Embryonic facial prominence (tissue), 1 donor: ENCODE measurements around the gene LIPA.
A peak's percentile ranks its signal among the peaks of the same experiment; 100 is the strongest.
"Not testable (repeated sequence)": the region's sequence is repeated elsewhere in the genome, so short reads cannot be mapped to it uniquely, and the experiment has no call there.

Source experiments
- DNase-seq: peaks from one replicate; pipeline ENCODE4 v3.0.0-alpha.2; 2016; ENCODE audit errors: extremely low spot score

The LIPA gene

DNA sequence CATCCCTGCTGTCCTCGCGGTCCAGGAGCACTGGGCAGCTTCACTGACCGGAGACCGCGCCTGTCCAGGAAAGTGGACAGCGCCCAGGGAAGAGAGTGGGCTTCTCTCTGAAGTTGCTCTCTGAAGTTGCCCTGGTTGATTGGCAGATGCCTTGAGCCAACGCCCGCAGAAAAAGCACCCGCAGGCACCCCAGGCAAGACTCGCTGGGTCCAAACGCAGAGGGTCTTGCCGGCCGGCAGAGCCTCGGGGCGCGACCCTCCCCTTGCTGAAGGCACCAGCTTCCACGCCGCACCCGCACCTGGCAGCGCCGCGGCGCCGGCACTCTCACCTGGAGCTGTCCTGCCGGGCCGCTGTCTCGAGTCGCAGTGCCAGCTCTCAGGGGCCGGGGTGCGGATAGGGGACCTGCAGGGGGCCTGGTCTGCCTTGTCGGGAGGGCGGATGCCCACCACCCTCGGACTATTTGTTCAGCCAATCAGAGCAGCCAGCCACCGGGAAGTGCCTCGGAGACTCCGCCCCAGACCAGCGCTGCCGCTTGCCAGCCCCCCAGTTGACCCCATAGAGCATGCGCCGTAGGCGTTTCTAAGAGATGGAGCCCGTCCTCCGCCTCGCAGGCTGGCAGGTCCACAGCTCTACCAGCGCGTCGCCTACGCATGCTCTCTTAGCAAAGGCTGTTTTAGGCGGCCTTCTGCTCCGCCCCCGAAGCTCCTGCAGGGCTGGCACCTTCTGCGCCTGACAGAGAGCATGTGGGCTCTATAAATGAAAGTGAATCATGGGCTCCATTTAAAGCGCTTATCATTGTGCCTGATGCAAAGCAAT, at the start of gene LIPA:
Gene LIPA (minus strand): TSS at position 367 of the 816 bp plus-strand sequence. CDS start 4,127 bp downstream, outside the sequence.
- DNase-seq: peak; percentile 90

DNA sequence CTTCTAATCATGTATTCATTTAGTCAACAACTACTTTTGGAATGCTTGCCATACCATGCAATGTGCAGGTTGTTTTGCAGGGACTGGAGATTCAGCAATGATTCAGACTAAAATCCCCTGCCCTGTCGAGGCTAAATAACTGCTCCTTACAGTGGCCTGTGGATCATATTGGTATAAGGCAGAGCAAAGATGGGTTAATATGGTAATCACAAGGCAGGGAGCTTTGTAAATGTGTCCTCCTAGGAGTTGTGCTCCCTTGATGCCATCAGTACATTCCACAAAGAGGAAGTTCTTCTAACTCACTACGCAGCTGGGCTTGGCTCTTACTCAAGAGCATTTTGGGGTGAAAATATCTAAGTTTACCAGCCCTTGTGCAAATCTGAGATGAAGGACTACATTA, 49.7 kb upstream of the LIPA start:
- no peak for DNase-seq

DNA sequence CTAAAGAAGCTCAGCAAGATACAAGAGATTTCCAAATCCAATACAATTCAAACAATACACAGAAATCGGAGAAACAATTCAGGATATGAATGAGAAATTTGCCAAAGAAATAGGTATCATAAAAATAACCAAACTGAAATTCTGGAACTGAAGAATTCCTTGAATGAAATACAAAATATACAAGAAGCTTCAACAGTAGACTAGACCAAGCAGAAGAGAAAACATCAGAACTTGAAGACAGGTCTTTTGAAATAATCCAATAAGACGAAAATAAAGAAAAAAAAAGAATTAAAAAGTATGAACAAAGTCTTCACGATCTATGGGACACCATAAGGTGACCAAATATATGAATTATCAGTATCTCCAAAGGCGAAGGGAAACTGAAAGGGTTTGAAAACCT, 47.5 kb upstream of the LIPA start:
- no peak for DNase-seq

DNA sequence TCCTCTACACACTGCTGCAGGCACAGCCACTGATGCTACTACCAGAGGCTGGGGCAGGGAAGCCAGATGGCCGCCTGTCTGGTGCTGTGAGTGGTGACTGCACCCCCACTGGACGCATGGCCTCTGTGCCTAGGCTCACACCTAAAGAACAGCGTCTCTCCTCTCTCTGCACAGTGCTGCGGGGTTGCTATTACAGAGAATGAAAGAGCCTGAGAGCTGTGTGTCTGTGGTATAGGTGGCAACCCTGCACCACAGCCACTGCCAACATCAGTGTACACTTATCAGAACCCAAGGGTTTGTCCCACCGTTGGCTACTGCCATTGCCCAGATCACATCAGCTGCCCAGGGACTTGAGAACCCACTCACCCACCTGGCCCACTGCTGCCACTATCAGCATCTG, 46.2 kb upstream of the LIPA start:
- DNase-seq: no peak

DNA sequence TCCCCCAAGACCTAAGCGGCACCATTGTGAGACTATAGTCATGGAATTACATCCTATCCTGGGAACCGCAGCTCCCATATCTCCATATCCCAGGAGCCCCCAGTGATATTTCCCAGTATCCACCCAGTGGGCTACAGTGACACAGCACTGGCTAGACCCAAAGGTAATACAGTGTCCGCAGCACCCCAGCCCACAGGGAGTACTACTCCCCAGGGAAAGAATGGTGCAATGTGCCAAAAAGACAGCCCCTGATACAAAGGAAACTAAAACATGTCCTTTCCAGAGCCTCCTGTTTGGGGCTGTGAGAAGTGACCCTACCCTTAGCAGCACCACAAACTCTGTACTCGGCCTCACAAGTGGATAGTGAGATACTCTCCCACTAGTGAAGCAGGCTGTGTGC, 45.8 kb upstream of the LIPA start:
- DNase-seq: no peak

DNA sequence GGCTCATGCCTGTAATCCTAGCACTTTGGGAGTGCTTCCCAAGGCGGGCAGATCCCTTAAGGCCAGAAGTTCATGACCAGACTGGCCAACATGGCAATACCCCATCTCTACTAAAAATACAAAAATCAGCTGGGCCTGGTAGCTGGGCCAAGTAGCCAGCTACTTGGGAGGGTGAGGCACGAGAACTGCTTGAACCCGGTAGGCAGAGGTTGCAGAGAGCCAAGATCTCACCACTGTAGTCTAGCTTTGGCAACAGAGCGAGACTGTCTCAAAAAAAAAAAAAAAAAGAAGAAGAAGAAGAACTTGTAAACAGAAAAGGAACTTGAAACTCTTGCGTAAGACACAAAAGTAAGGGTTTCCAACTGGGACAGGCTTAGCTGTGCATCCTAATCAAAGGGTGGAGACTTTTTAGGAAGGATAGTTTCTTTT, 44.7 kb upstream of the LIPA start:
- no peak for DNase-seq

DNA sequence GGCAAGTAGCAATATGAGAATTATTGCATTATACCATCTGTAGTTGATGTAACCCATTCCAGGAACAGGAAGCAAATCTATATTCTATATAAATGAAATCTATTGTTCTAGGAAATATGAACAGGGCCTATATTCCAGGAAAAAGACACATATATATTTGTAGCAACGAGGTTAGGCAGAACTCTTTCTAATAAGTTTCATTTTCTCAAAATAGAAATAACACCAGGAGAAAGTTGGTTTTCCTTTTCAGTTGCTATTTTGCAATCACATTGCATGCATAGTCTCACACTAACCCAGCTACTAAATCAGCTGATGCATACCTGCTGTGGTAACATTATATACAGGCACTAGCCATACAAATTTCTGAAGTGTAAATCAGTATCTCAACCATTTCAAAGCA, 44.0 kb upstream of the LIPA start:
- DNase-seq: no peak

DNA sequence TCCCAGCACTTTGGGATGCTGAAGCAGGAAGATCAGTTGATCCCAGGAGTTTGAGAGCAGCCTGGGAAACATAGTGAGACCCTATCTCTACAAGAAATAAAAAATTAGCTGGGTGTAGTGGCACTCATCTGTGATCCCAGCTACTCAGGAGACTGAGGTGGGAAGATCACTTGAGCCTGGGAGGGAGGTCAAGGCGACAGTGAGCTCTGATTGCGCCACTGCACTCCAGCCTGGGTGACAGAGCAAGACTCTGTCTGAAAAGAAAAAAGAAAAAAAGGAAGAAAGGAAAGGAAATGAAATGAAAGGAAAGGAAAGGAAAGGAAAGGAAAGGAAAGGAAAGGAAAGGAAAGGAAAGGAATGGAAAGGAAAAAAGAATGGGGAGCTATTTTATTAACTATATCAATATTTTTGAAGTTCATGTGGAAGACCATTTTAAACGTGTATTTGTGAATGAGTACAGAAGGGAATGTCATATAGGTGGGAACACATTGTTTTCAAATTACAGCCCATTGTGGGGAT, 43.2 kb upstream of the LIPA start:
- no peak for DNase-seq

DNA sequence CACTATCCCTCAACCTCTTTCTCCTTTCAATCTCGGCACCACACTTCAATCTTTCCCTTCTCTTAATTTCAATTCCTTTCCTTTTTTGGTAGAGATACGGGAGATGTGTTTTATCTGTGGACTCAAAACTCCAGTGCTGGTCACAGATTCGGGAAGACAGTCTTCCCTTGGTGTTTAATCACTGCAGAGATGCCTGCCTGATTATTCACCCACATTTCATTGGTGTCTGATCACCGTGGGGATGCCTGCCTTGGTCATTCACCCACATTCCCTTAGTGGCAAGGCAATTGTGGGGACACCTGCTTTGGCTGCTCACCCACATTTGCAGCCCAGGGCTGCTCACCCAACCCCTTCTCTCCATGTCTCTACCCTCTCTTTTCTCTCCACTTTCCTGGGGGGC, 33.7 kb upstream of the LIPA start:
- DNase-seq: not testable (repeated sequence)

DNA sequence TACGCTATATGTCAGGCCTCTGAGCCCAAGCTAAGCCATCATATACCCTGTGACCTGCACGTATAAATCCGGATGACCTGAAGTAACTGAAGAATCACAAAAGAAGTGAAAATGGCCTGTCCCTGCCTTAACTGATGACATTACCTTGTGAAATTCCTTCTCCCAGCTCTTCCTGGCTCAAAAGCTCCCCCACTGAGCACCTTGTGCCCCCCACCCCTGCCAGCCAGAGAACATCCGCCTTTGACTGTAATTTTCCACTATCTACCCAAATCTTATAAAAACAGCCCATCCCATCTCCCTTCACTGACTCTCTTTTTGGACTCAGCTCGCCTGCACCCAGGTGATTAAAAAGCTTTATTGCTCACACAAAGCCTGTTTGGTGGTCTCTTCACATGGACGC, 33.1 kb upstream of the LIPA start:
- DNase-seq: not testable (repeated sequence)

DNA sequence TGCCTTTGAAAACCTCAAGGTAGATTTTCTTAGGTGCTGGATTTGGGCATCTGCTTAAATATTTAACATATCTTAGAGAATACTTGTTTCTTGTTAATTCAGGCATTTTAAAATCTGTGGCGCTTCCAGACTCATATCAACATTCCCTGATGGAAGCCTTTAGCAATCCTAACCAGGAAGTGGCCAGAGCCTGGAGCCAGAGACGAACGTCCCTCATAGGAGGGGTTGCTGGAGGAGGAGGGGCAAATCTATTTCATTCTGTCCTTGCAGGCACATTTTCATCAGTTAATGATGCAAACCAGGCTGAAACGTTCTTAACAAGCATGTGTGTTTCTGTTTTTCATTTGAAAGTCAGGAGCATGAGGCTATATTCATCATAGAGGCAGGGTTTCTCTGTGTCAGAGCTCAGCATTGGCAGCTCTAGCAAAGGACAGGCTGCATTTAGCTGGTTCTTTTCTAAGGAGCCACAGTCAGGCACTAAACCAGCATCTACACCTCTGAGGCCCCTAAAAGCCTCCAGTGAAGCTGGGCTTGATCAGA, 32.4 kb upstream of the LIPA start:
- DNase-seq: no peak

DNA sequence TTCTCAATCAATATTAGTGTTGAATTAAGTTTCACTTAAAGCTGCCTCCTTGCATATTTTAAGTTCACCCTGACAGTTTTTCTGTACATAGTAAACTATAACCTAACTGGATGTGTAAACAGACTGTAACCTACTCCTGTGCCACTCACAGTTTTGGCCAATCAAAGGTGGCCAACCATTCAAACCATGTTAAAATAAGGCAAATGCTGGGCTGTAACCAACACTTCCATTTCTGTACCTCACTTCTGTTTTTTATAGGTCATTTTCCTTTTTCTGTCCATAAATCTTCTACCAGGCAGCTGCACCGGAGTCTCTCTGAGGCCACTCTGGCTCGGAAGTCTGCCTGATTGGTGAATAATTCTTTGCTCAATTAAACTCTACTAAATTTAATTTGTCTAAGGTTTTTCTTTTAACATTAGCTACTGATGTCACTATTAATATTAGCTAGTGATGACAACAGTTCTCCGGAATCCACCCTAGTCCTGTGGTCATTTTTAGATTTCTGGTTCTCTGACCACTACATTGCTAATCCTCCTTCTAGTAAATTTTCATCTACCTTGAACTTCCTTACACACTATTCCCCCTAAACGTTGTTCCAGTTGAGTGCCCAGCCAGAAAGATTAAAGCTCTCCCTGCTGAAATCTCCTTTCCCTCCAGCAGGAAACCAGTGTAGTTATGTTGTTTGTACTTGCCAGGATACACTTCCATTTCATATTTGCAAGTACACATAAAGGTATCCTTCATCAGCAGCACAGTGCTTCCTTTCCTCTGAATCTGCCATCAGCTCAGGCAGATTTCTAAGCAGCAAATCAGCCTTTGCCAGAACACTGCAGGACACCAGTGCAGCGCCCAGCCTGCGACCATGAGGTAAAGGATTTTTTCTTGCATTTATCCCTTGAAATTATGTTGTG, 31.7 kb upstream of the LIPA start:
- DNase-seq: no peak

DNA sequence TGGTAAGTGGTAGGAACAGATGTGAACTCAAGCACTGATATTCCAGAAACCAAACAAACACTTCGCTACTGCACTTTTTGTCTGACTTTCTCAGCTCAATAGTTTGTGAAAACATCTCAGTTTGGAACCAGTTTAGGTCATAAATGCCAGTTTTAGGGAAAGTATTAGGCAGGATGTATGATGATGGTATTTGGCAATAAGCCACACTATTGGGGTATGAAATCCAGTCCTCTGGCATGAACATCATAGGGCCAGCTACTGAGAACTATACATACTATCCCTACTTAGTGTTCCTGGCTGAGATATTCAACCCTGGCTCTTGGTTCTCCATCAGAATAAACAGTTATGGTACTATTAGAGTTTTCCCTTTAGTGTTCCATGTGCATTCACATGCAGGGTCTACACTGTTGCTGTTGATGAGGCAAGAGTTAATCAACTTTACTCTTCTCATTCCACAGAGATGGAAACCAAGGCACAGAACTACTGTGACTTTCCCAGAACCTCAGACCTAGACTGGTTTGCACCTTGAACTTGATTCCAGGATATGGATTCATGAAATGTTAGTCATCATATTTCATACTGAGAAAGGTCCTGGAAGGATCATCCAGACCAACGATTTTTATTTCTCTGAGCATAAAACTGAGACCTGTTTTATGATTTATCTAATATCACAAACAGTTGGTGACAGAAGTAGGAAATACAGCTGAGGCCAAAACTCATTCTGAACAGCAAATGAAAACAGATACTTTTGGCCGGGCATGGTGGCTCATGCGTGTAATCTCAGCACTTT, 30.2 kb upstream of the LIPA start:
- DNase-seq: no peak

DNA sequence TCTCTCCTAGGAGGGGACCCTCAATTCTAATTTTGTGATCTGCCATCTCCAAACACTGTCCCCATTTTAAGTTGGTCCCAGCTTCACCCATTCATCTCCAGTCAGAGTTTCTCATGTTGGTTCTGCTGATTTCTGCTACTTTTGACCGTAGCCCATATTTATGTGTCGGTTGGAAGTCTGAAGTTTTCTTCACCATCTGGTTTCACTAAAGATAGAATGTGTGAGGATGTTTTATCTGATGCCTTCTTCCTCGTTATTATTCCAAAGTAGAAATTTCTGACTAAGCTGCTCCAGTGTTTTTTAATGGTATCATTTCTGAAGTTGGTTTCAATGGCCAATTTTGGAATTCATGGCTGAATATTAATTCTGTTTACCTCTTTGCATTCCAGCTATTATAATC, 28.9 kb upstream of the LIPA start:
- DNase-seq: no peak

DNA sequence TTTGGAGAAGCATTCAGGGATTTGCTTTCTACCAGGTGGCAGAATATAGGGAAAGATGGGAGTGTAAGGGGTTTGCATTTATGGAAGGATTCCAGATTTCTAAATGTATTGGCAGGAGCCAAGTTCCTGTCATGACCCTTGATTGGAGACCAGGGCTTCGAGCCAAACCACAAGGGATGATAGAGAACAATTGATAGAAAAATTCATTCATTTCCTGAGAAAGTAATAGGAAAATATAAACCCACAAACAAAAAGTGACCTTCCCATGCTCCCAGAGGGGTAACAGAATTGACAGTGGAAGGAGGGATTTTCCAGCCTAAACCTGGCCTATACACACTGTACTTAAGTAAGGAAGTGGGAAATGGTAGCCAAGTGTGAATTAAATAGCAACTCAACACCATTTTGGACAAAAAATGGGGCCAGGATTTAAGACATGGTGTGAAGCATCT, 27.9 kb upstream of the LIPA start:
- no peak for DNase-seq

DNA sequence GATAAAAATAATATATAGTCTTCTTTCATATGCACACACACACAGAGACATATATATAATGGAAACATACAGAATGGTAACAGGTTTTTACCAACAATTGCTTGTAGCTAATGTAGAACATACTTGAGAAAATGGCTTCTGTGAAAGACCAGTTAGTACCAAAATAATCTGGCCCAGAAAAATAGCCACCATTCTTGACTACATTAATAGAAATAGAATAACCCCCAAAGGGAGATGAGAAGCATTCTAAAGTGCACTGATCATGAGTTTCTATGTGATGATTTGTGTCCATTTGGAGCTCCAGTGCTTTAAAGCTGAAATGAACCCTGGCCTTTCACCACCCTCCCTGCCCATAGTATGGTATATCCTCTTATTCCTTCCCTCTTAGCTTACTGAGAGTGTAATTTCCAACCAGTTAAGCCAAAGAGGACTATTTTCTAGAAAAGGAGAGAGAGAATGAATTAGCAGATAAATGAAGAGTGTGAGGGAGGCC, 27.4 kb upstream of the LIPA start:
- no peak for DNase-seq

DNA sequence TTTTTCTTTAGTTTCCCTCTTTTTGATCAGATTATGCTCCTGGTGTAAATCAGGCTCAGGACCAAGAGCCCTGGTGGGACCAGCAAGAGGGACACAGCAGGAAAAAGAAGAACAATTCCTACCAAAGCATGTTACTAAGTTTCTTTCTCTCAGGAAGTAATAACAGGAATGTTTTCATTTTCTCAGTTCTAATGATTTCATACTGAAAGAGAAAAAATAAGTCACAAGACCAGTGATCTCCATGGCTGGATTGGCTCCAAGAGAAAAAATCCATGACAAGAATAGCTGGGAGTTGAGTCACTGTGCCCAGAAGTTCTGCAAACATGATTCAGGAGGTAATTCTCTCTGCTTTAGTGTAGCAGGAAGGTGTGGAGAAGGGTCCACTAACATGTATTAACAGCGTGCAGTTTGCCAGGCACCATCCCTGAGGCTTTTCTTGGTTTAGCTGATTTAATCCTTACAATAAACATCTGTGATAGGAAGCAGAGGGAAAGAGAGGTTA, 26.5 kb upstream of the LIPA start:
- DNase-seq: peak; percentile 58

DNA sequence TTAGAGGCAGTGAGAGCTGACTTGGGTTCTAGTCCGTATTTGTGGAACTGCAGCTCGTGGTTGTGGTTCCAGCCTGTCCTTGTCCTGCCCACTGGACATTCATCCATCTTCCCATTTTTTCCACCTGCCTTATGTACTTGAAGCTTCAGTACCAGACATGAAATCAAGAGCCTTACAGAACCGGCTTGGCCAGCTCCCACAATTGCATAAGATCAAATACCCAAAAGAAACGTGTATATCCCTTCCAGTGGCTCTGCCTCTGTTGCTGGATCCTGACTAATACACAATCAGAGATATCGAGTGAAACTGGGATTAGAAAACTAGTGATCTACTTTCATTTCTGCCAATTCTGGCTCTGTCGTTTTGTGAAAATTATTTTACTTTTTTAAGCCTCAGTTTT, 23.8 kb upstream of the LIPA start:
- no peak for DNase-seq

DNA sequence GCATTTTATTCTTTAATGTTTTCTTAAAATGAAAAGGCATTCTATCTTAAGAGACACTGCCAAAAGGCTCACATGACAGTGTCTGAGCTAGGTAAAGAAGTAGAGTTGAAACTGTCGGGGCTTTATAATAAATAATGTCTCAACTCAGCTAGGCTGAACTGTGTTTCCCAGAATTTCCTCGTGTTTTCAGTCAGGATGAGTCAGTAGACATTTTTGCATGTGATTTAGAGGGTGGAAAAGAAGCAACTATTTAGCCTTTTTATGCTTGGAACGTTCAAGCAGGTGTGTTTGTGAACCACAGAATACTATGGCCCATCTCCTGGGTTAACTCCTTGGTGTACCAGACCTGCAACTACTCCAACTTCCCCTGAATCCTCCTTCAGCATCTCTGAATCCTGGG, 23.4 kb upstream of the LIPA start:
- no peak for DNase-seq

DNA sequence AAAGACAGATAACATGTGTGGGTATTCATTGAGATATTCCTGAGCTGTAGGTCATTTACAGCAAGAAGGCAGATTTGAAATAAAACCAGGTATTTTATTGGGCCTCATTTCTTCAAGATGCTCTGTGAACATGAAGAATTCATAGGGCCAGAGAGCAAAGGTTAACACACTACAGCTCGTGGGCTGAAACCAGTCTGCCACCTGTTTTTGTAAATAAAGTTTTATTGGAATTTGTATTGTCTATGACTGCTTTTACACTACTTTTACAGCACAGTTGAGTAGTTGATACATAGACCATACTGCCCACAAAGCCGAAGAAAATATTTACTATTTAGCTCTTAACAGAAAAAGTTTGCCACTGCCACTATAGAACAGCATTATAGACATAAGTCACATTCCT, 22.1 kb upstream of the LIPA start:
- no peak for DNase-seq

DNA sequence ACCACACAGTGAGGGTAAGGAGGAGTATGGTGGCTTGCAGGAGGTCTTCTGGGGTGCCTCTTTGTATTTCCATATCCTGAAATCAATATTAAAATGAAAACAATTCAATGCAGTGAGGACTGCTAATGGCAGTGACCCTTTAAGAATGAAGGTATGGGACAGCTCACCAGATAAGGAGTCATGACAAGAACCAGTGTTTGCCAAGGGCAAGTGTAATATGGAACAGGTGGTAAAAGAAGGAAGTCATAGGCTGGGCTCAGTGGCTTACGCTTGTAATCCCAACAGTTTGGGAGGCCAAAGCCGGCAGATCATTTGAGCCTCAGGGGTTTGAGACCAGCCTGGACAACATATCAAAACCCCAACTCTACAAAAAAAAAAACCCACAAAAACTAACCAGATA, 20.0 kb upstream of the LIPA start:
- no peak for DNase-seq
